HG03159 (cell line): Measurements from ENCODE around the gene NKAIN4.

Experiments
- ATAC-seq: cut with Tn5 transposase; IDR thresholded peaks from one replicate; pipeline ENCODE4 v1.9.1; 2021; ENCODE audit warnings: mild to moderate bottlenecking, moderate library complexity; ENCODE audit not compliant: unreplicated experiment

NKAIN4 gene

DNA sequence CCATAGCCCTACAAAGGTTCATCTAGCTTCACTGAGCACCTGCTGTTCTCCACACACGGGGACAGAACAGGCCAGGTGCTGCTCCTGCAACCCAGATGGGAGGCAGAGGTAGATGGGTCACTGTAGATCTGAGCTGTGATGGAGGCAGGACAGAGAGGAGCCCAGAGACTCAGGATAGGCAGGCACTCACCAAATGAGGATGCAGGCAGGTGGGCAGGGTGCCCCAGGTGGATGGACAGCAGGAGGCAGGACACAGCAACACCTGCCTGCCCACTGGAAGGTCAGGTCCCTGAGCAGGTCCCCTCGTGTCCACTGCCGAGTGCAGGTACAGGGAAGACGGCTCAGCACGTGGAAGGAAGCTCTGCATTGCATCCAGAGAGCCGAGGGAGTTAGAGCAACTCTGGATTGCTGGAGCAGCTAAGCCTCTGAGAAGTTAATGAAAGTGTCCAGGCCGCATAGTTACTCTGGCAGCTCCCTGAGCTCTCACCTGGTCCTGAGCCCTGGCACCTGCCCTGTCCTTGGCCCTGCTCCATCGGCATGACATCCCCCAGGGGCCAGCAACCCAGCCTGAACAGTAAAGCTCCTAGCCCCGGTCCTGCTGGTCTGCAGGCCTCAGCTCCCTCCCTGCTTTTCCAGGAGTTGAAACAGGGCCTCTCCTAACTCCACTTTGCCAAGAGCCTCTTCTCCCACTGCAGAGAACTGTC is 33.4 kb downstream of the NKAIN4 start:
- ATAC-seq, result no peak

DNA sequence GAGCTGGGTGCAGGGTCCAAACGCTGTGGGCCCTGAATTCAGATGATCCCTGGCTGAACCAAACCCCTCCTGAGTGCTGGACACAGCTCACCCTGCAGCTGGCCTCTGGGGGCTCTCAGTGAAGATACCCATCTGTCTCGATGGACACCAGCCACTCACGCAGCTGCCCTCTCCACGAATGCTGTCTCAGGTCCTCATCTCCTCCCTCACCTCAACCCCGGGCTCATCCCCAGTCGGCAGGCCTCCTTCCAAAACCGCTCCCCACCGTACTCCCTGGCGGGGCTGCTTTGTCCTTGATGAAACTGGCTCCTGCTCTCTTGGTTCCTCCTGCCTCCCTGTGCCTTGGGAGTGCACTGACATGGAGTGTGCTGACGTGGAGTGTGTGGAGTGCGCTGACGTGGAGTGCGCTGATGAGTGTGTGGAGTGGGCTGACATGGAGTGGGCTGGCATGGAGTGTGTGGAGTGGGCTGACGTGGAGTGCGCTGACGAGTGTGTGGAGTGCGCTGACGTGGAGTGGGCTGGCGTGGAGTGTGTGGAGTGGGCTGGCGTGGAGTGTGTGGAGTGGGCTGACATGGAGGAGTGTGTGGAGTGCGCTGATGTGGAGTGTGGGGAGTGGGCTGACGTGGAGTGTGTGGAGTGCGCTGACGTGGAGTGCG is 34.3 kb downstream of the NKAIN4 start:
- no peak for ATAC-seq

DNA sequence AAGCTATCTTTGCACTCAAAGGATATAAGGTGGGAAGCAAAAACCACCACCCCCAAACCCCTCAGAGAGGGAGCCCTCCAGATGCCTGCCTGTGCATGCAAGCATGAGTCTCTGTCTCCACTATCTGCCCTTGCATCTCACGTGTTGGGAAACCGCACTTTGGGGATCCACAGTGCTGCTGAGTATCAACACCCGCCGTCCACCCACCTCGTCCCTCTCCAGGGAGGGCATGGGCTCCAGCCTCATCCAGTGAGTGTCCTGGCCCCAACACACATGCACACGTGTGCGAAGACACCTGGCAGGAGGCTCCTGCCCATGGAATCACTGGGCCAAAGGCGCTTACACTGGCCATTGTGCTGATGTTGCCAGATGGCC is 34.8 kb downstream of the NKAIN4 start:
- no peak for ATAC-seq

DNA sequence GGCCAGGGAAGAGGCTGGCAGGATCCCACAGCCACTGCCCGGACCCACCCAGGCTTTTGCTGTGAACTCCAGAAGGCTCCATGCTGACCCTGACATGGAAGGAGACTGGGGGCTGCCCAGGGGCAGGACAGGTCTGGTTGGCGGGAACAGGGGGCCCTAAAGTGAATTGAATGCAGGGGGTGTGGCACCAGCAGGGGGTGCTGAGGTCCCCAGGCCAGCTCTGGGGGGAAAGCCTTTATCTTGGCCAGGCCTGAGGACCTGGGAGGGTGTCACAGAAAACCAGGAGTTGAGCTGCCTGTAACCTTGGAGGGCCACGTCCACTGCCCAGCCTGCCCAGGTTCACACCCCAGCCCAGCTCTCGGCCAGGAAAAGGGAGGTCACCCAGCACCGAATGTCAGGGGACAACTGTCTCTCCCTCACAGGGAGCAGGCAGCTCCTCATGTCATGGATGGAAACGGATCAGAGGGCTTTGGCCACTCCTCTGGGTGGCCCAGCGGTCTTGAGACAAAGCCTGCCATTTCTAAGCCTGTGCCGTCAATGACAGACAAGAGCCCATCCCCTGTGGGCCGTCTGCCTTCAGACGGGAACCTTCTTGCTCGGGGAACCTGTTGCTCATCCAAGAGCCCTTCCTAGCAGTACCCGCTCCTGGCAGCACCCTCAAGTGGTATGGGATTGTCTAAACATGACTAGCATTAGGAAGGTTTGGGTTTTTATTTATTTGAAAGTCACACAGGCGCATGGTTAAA is 35.4 kb downstream of the NKAIN4 start:
- ATAC-seq, result no peak

DNA sequence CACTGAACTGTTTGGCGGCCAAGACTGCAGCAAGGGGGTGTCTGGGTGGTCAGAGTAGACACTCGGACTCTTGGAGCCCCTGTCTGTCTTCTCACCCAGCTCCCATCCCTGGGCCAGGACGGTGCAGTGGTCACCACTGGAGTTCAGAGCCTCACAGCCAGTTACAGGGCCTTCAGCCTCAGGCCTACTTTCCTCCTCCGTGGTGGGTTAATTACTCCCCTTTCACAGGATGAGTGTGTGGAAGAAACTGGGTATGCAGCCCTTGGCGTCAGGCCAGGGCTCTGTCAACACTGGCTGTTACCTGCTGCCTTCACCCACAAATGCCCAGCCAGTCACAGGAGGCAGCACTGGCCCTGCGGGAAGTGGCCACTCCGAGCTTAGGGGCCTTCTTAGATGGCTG is 36.6 kb downstream of the NKAIN4 start:
- no peak for ATAC-seq

DNA sequence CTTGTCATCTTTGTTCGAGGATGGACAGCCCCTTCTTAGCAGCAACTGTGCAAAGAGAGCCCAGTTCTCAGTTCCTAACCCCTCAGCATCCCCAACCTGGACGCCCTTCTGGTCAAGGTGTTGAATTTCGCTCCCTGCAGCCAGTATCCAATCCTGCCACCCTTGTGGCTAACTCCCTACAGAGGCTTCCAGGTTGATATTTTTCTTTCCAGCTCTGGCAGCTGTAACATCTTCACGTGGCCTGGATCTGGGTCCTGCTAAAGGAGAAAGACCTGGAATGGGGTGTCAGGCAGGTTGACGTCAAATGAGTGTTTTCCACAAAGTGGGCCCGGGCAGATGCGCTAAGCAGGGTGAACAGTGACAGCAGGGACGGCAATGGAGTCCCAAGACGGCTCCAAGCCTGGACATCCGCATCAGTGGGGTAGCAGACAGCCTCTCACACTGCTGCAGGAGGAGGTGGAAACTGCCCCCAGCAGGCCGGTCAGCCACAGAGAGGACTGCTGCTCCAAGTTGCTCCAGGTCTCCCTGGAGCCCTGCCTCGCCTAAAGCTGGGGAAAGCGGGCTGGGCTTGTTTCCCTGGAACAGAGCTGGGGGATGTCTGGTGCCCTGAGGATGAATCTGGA is 37.3 kb downstream of the NKAIN4 start:
- ATAC-seq, result no peak

DNA sequence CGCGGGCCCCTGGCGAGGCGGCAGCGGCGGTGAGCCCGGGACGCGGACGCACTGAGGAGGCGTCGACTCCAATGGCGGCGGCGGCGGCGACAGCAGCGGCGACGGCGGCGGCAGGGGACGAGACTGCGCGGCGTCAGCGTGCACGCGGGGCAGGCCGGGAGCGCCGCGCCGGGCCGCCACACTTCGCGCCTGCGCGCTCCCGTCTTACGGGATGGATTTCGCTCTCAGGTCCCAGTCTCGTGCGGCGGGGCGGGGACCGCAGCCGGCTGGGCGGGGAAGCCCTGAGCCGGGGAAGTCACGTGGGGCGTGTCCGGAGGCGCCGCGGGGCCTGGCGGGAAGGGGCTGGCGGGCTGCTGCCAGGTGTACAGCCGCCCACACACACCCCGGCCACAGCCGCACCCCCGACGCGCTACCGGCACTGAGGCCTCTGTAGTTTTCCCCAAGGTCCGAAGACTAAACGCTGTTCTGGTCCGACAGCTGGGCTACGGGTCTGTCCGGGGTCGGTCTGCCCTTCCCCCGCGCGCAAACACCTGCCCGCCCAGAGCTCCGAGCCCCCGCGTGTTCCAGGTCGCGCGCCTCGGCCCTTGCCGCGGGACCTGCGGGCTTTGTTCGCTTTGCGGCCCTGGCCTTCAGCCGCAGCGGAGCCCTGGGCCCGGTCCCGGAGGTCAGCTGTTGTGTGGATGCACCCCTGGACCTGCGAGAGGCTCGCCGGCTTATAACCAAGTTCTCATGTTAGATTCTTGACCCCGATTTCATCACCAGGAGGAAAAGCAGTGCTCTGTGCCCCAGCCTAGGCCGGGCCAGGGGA is 38.0 kb downstream of the NKAIN4 start, which contains the start of gene YTHDF1:
Gene YTHDF1, minus strand, starts transcription at position 91 of the 808 bp plus-strand sequence. CDS start 239 bp downstream, outside the sequence.
- ATAC-seq, result peak; percentile 83

DNA sequence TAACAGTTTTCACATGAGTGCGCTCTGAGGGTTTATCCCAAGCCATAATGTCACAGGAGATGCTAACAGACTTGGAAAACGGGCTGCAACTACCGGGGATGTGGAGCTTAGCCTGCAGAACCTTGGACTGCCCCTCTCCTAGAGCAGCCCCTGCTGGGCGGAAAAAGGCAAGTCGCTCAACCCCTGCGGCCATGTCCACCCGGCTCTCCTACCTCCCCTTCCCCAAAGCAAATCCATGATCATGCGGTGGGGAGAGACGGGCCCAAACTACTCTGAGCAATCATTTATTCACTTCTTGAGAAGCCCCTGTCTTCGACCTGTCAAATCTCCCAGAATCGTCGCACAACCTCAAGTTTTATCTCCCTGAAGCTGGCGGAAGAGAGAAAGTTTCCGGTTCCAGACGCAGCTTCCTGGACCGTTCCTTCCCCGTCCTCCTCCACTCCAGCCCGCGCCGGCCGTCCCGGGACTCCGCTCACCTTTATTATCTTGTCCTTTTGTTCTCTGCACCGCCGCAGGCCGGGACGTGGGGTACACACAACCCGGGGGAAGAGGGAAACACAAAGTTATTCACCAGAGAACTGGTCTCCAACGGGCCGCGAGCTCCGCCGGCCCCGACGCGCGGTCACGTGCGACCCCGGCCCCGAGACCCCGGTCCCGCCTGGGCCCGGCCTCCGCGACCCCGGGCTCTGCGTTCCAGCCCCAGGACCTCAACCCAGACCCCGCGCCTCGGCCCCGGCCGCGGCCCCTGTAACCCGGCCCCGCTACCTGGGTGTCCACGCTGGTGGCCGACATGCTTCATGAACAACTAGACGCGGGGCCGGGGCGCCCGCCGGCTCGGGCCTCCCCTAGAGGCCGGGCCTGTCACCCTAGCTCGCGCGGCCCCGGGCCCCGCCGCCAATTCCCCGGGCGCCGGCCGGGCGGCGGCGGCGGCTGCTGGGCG is 38.9 kb downstream of the NKAIN4 start:
- peak; percentile 19 for ATAC-seq

DNA sequence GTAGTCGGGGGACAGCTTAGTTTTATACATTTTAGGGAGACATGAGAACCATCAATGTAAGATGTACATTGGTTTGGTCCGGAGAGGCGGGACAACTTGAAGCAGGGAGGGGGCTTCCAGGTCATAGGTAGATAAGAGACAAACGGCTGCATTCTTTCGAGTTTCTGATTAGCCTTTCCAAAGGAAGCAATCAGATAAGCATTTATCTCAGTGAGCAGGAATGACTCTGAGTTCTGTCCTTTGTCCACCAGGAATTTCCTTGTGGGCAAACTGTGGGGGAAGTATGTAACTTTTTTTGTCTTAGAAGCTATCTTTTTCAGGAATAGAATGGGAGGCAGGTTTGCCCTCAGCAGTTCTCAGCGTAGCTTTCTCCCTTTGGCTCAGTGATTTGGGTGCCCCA is 39.7 kb downstream of the NKAIN4 start:
- ATAC-seq, result no peak

DNA sequence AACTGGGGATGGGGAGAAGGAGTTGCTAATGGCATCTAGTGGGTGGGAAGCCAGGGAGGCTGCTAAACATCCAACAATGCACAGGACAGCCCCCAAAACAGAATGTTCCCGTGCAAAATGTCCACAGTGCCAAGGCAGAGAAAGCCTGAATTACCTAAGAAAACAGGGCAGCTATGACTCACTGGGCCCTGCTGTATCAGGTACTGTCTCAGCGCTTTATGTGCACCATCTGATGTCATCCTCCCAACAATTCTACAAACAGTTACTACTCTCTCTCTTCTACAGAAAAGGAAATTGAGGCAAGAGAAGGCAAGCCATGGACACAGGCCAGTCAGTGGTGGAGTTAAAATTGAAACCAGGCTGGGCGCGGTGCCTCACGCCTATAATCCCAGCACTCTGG is 41.5 kb downstream of the NKAIN4 start:
- no peak for ATAC-seq

DNA sequence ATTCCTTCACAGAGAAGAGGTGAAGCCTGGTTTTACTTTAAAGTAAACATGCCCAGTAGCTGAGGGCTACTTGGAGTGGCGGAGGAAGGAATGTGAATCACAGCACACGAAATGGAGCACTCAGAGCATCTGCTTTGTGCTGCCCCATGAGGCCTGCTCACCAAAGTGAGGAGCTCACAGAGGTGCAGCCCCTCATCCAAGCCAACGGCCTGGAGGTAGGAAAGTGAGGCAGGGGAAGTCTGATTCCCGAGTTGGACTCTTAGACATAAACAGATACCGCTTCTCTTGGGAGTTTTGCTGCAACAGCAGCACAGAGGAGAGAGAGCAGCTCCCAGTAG is 41.9 kb downstream of the NKAIN4 start:
- ATAC-seq, result no peak

DNA sequence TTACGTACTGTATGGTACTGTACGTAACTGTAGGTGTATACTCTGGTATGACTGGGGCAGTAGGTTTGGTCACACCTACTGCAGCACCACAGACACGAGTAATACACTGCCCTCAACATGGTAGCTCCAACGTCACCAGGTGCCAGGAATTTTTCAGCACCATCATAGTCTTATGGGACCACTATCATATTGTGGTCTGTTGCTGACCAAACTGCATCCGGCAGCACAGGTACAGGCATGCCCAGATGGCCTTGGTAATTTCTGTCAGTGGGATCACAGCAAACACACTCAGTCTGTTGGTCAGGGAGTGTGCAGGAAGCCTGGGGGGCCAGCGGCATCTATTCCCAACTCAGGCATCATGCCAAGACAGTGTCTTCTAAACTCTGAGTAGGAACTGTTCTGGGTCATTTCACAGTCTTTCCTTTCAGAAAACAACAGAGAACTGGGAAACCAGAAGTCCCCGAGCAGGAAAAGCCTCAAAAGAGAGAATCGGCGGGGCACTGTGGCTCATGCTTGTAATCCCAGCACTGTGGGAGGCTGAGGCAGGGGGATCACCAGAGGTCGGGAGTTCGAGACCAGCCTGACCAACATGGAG is 44.2 kb downstream of the NKAIN4 start:
- no peak for ATAC-seq

DNA sequence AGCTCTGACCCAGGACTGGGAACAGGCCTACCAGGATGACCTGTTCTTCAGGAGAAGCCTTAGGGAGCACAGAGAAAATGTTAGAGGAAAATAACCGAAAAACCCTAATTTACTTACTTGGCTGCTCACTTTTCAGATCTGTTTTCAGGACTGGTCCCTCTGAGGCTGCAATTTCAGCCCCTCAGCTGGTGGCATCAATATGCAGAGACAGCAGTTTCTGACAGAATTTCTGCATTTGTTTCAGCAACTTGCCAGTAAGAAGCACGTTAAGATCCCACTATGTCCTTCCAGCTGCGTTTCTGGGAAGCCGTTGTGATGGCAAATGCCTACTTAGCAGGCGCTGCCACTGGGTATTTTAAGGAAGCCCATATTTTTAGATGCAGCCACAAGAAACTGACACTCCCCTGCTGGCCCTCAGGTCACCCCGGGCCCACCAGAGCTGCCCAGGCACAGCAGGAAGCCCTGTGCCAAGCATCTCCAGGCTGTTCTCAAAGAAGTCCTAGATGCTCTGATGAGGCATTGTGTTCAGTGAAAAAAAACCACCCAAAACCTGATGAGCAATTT is 45.8 kb downstream of the NKAIN4 start:
- ATAC-seq, result no peak

DNA sequence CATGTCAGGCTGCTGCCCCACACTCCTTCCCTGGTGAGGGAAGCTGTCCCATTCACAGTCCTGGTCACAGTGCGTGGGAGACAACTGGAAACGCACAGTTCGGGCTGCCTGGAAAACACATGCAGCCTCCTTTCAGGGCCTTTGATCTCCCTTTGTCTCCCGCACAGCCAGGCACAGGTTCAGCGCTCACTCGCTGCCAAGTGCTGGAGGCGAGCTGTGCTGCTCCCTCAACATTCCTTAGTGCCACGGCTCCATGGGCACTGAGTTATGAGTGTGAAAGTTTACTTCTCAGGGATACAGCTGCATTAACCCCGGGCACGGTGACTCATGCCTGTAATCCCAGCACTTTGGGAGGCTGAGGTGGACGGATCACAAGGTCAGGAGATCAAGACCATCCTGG is 47.4 kb downstream of the NKAIN4 start:
- ATAC-seq, result no peak

DNA sequence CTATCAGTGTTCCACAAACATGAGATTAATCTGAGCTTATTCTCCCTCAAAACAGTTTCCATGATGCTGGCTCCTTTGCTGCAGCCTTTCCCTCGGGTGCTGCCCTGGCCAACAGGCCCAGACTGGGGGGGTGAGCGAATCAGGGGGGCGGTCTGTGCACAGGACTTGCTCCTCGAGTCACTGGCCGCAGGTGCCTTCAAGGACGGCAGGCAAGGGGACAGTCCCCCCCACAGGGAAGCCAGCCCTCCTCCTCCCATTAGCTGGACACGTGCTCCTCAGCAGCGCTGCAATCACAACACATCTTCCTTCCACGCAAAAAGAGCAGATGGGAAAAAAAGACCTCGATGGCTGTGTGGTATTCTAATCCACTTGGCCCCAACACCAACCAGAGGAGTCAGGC is 48.4 kb downstream of the NKAIN4 start:
- ATAC-seq, result no peak

DNA sequence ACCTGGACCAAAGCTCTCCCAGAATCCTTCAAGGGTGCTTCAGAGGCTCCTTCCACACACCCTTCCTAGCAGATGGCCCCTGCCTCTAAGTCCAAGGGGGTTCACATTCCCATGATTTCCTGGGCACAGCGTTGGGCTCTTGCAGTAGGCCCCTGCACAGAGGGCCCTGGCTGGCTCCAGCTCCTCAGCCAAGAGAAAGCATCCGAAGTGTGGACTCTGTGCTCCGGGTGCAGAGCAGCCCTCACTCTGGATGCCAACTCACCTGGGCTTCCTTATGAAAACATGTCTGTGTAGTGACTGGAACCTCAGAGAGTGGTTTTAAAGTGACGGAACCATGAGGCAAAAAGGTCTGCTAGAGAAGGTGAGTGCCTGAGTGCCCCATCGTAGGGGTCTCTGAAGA is 49.9 kb downstream of the NKAIN4 start:
- no peak for ATAC-seq

DNA sequence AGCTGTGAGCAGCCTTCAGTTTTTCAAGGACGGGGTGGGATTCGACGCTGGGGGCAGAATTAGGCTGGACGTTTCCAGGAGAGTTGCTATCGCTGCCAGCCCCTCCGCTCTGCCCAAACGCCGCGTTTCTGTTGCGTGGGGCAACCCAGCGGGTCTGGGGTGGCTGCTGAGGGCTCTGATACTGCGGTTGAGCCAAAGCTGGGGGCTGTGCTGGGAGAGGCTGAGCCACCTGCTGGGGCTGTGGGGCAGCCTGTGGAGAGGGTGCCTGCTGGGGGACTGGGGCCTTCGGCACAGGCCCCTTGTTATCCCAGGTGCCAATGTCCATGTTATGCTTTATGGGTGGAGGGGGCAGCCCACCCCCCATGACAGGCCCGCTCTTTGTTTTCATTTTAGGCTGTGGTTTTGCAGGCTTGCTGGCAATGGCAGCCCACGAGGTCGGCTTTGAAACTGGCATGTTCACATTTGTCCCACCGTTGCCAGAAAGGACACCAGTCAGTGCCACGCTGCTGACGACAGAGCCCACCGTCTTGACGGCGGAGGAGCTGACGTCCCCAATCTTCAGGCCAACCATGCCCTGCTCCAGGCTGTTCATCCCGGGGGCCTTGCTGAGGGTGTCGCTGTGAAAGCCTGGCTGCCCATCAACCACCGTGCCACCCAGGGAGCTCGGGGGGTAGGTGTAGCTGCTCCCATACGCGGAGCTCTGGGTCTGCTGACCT is 51.3 kb downstream of the NKAIN4 start:
- ATAC-seq, result no peak

DNA sequence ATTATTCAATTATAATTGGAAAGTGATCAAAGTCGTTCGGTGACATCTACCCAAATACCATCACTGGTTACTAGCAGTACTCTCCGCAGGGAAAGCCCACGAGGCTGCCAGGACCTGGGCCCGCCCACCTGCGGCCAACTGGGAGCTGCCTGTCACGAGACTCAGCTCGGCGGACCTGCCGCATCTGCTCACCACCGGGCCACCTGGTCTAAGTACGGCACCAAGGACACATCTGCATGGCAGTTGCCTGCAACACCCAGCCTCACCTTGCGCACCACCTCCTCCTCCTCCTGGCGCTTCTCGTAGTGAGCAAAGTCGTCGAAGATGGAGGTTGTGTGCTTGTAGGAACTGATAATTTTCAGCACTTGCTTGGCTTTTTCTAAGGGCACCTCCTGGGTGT is 52.2 kb downstream of the NKAIN4 start:
- no peak for ATAC-seq
